ENCODE measurements around the gene TMEM259. TPM values are rescaled to one million over a fixed set of nuclear protein-coding genes. Genes with fewer than 3 reads are reported as not detected.

TMEM259 gene
- total RNA-seq, 1 experiment from 2014 or later = 202 TPM

- Histone ChIP-seq H2AFZ (ENCODE audit: low read depth, low read length, poor library complexity, severe bottlenecking) (no peak overlapping the region), H3K27ac (ENCODE audit: low read depth, low read length) (no peak overlapping the region), H3K4me1 (ENCODE audit: control insufficient read depth in 1 of 2, insufficient read depth in 2 of 2, low read length in 2 of 2) (peaks cover 15 to 52% of the 10 kb centered on the region in 2 experiments), H3K27me3 (ENCODE audit: insufficient read depth, low read length) (no peaks in the 10 kb centered on the region), H3K4me3 (replicated peaks in 1 of 2; ENCODE audit: low read depth in 1 of 2, low read length in 2 of 2) (no peak overlapping the region), H3K36me3 (ENCODE audit: control insufficient read depth in 1 of 2, insufficient read depth in 2 of 2, low read length in 2 of 2) (peaks cover 0 to 4% of the 10 kb centered on the region in 2 experiments; a peak in 1 of 4 replicates), H3K9me2 (ENCODE audit: insufficient read depth) (no peaks in the 10 kb centered on the region), H3K79me2 (ENCODE audit: insufficient read depth, low read length) (peaks cover 26% of the 10 kb centered on the region; the same call in 1 of the 2 replicates), H3K9ac (ENCODE audit: low read length) (no peak overlapping the region), H3K9me3 (ENCODE audit: control insufficient read depth in 1 of 2, insufficient read depth in 1 of 2, low read depth in 1 of 2, low read length in 2 of 2) (no peaks in the 10 kb centered on the region), H4K20me1 (ENCODE audit: insufficient read depth) (no peaks in the 10 kb centered on the region), H3K4me2 (ENCODE audit: low read length) (no peak overlapping the region)
- ChIA-PET CTCF (no interaction called here), RAD21 (ENCODE audit: low non-redundant PET in 1 of 2, low total read pairs in 2 of 2, uncharacterized antibody in 2 of 2, unreplicated experiment in 2 of 2) (no interaction called here), POLR2A (no interaction called here)
- TF ChIP-seq CEBPB (IDR thresholded peaks at IDR 0.05; ENCODE audit: low read depth) (no peak), YY1 (IDR thresholded peaks at IDR 0.05; ENCODE audit: extremely low read depth, insufficient replicate concordance, low read depth, low read length) (no peak), REST (IDR thresholded peaks at IDR 0.05; ENCODE audit: low read depth) (no peak), SIN3A (IDR thresholded peaks at IDR 0.05; ENCODE audit: low read depth) (no peak), CTCF (IDR thresholded peaks at IDR 0.05 in 2 of 3, conservative IDR thresholded peaks at IDR 0.05 in 1 of 3; ENCODE audit: borderline replicate concordance in 1 of 3, insufficient read depth in 1 of 3, low read depth in 2 of 3, low read length in 2 of 3) (no peak), RAD21 (IDR thresholded peaks at IDR 0.05; ENCODE audit: low read depth) (no peak)
- DNase-seq (ENCODE audit: low read depth, low spot score) (no peak), ATAC-seq (no peak)
- no TSS peak for BruUV-seq (replicated peaks)
- intact Hi-C loops (cut with micrococcal nuclease) = no loop called here
Observed at GRCh38 chr19:1070576-1070930, 49.6 kb upstream of the TMEM259 start.

Data from HCT116 (cell line).